Stimulated activated naive CD8-positive, alpha-beta T cell treated with anti-CD3 and anti-CD28 coated beads, Interleukin-15, Interleukin-2, amounts not matched to agents 100 ng/mL and 50 ng/mL, for 24 hours (primary cell): ENCODE data around the gene LSM3.
A peak's percentile ranks its signal among the peaks of the same experiment; 100 is the strongest.

Experiments used
- H3K27ac Mint-ChIP-seq: one replicate; pipeline ENCODE4 v1.8.0; 2021; ENCODE audit warnings: mild to moderate bottlenecking, mixed read lengths
- H3K27me3 Mint-ChIP-seq: one replicate; pipeline ENCODE4 v1.8.0; 2021; ENCODE audit warnings: mixed read lengths
- H3K36me3 Mint-ChIP-seq: one replicate; pipeline ENCODE4 v1.8.0; 2021; ENCODE audit warnings: low read depth, mixed read lengths
- H3K4me1 Mint-ChIP-seq: one replicate; pipeline ENCODE4 v1.8.0; 2021; ENCODE audit warnings: low read depth, mixed read lengths
- H3K4me3 Mint-ChIP-seq: one replicate; pipeline ENCODE4 v1.8.0; 2021; ENCODE audit warnings: mild to moderate bottlenecking, mixed read lengths
- H3K9me3 Mint-ChIP-seq: one replicate; pipeline ENCODE4 v1.8.0; 2021; ENCODE audit warnings: mixed read lengths

LSM3 gene

GRCh38 chr3:14209581-14210289 is 31.1 kb downstream of the LSM3 start:
- Mint-ChIP-seq H3K4me1 (no peaks in the 10 kb centered on the region), H3K4me3 (no peak overlapping the region), H3K27me3 (no peaks in the 10 kb centered on the region), H3K9me3 (no peaks in the 10 kb centered on the region), H3K27ac (no peak overlapping the region), H3K36me3 (no peaks in the 10 kb centered on the region)

- Mint-ChIP-seq H3K9me3 (no peaks in the 10 kb centered on the region), H3K27me3 (no peaks in the 10 kb centered on the region), H3K4me3 (no peak overlapping the region), H3K4me1 (no peaks in the 10 kb centered on the region), H3K36me3 (no peaks in the 10 kb centered on the region), H3K27ac (no peak overlapping the region)
Observed at GRCh38 chr3:14210290-14210688, 31.7 kb downstream of the LSM3 start.

GRCh38 chr3:14210843-14211594 is 32.4 kb downstream of the LSM3 start:
- Mint-ChIP-seq H3K27ac (no peak overlapping the region), H3K36me3 (no peaks in the 10 kb centered on the region), H3K27me3 (no peaks in the 10 kb centered on the region), H3K4me3 (no peak overlapping the region), H3K4me1 (no peaks in the 10 kb centered on the region), H3K9me3 (no peaks in the 10 kb centered on the region)

- Mint-ChIP-seq H3K27ac (no peak overlapping the region), H3K4me1 (no peaks in the 10 kb centered on the region), H3K9me3 (no peaks in the 10 kb centered on the region), H3K4me3 (no peak overlapping the region), H3K36me3 (no peaks in the 10 kb centered on the region), H3K27me3 (no peaks in the 10 kb centered on the region)
Observed at GRCh38 chr3:14211621-14212020, 33.0 kb downstream of the LSM3 start.

- peaks cover 4% of the 10 kb centered on the region for H3K4me1 Mint-ChIP-seq
- H3K4me3 Mint-ChIP-seq: no peak overlapping the region
Observed at GRCh38 chr3:14212032-14212431, 33.4 kb downstream of the LSM3 start.

GRCh38 chr3:14213066-14213774 is 34.6 kb downstream of the LSM3 start:
- Mint-ChIP-seq H3K9me3 (no peaks in the 10 kb centered on the region), H3K27ac (no peak overlapping the region), H3K27me3 (no peaks in the 10 kb centered on the region), H3K4me1 (peaks cover 6% of the 10 kb centered on the region), H3K36me3 (no peaks in the 10 kb centered on the region), H3K4me3 (no peak overlapping the region)

More at GRCh38 chr3:14212032-14212431, 33.4 kb downstream of the LSM3 start:
- Mint-ChIP-seq H3K27me3 (no peaks in the 10 kb centered on the region), H3K36me3 (no peaks in the 10 kb centered on the region), H3K9me3 (no peaks in the 10 kb centered on the region), H3K27ac (no peak overlapping the region)

GRCh38 chr3:14214764-14215163 is 36.1 kb downstream of the LSM3 start:
- no peak overlapping the region for H3K27ac Mint-ChIP-seq

GRCh38 chr3:14216257-14217048 is 37.8 kb downstream of the LSM3 start:
- H3K27ac Mint-ChIP-seq: peak overlapping the region; percentile 90
- peaks cover 6% of the 10 kb centered on the region for H3K9me3 Mint-ChIP-seq
- peaks cover 6% of the 10 kb centered on the region for H3K4me1 Mint-ChIP-seq
- H3K27me3 Mint-ChIP-seq: no peaks in the 10 kb centered on the region
- H3K36me3 Mint-ChIP-seq: peaks cover 3% of the 10 kb centered on the region
- H3K4me3 Mint-ChIP-seq: peak overlapping the region; percentile 88

More at GRCh38 chr3:14214764-14215163, 36.1 kb downstream of the LSM3 start:
- H3K9me3 Mint-ChIP-seq: peaks cover under 1% of the 10 kb centered on the region
- H3K4me1 Mint-ChIP-seq: peaks cover 6% of the 10 kb centered on the region
- H3K27me3 Mint-ChIP-seq: no peaks in the 10 kb centered on the region
- no peaks in the 10 kb centered on the region for H3K36me3 Mint-ChIP-seq
- no peak overlapping the region for H3K4me3 Mint-ChIP-seq

- H3K4me3 Mint-ChIP-seq: no peak overlapping the region
- H3K36me3 Mint-ChIP-seq: peaks cover 11% of the 10 kb centered on the region
- peaks cover 4% of the 10 kb centered on the region for H3K27me3 Mint-ChIP-seq
- peaks cover 19% of the 10 kb centered on the region for H3K9me3 Mint-ChIP-seq
- no peak overlapping the region for H3K27ac Mint-ChIP-seq
- H3K4me1 Mint-ChIP-seq: peaks cover 6% of the 10 kb centered on the region
Observed at GRCh38 chr3:14218355-14218754, 39.7 kb downstream of the LSM3 start.

GRCh38 chr3:14220933-14221332 is 42.3 kb downstream of the LSM3 start:
- Mint-ChIP-seq H3K27ac (no peak overlapping the region), H3K9me3 (peaks cover 19% of the 10 kb centered on the region), H3K4me1 (peaks cover 6% of the 10 kb centered on the region), H3K36me3 (peaks cover 11% of the 10 kb centered on the region), H3K27me3 (peaks cover 9% of the 10 kb centered on the region), H3K4me3 (no peak overlapping the region)

GRCh38 chr3:14221902-14222301 is 43.3 kb downstream of the LSM3 start:
- peaks cover 11% of the 10 kb centered on the region for H3K36me3 Mint-ChIP-seq
- peaks cover 4% of the 10 kb centered on the region for H3K4me1 Mint-ChIP-seq
- peaks cover 19% of the 10 kb centered on the region for H3K9me3 Mint-ChIP-seq
- no peak overlapping the region for H3K27ac Mint-ChIP-seq
- H3K27me3 Mint-ChIP-seq: peaks cover 17% of the 10 kb centered on the region
- no peak overlapping the region for H3K4me3 Mint-ChIP-seq

GRCh38 chr3:14222457-14222856 is 43.8 kb downstream of the LSM3 start:
- H3K4me1 Mint-ChIP-seq: peaks cover 3% of the 10 kb centered on the region
- H3K4me3 Mint-ChIP-seq: no peak overlapping the region
- peaks cover 11% of the 10 kb centered on the region for H3K36me3 Mint-ChIP-seq
- H3K27me3 Mint-ChIP-seq: peaks cover 17% of the 10 kb centered on the region
- H3K27ac Mint-ChIP-seq: no peak overlapping the region
- peaks cover 19% of the 10 kb centered on the region for H3K9me3 Mint-ChIP-seq

- H3K27ac Mint-ChIP-seq: no peak overlapping the region
- peaks cover 17% of the 10 kb centered on the region for H3K27me3 Mint-ChIP-seq
Observed at GRCh38 chr3:14222900-14223594, 44.4 kb downstream of the LSM3 start.

GRCh38 chr3:14223595-14223994 is 45.0 kb downstream of the LSM3 start:
- H3K4me3 Mint-ChIP-seq: no peak overlapping the region
- peaks cover 17% of the 10 kb centered on the region for H3K27me3 Mint-ChIP-seq
- H3K27ac Mint-ChIP-seq: no peak overlapping the region
- H3K4me1 Mint-ChIP-seq: no peaks in the 10 kb centered on the region
- peaks cover 11% of the 10 kb centered on the region for H3K36me3 Mint-ChIP-seq
- peaks cover 19% of the 10 kb centered on the region for H3K9me3 Mint-ChIP-seq

More at GRCh38 chr3:14222900-14223594, 44.4 kb downstream of the LSM3 start:
- H3K36me3 Mint-ChIP-seq: peaks cover 11% of the 10 kb centered on the region
- no peak overlapping the region for H3K4me3 Mint-ChIP-seq
- H3K9me3 Mint-ChIP-seq: peaks cover 19% of the 10 kb centered on the region
- H3K4me1 Mint-ChIP-seq: peaks cover 2% of the 10 kb centered on the region
